SKM-1 (cell line): ENCODE measurements around the gene SRCAP.
"Not testable (repeated sequence)": the region's sequence is repeated elsewhere in the genome, so short reads cannot be mapped to it uniquely, and the experiment has no call there.

Source experiments
- DNase-seq: peaks from one replicate; lab custom pipeline; 2025; ENCODE audit not compliant: unreplicated experiment; lab: John Stamatoyannopoulos, UW

The SRCAP gene

GRCh38 chr16:30697264-30698138 is 1.5 kb upstream of the SRCAP start:
- peak; percentile 96 for DNase-seq

- DNase-seq: peak; percentile 46
These were observed 694 bp upstream of the SRCAP start for GRCh38 chr16:30698139-30698815.

DNA sequence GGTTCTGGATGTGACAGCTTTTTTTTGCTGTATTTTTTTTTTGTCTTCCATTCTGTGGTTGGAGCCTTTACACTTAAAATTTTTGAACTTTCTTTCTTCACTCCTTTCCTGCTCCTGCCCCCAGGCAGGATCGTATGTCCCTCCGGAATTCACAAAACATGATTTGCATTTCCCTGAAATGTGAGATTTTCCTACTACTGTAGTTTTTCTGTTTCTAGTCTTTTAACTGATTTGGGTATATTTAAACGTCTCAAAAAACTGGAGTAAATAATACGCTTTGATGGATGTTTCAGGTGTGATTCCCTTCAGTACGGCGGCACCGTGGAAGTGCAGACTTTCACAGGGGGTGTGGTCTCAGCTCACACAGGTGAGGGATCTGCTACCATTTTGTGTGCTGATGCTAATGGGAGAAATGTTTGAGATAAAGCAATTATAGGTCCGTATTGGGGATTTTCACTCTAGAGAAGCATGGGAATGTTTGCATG is 686 bp downstream of the SRCAP start:
- DNase-seq: no peak

- DNase-seq: no peak
These were observed 1.5 kb downstream of the SRCAP start for GRCh38 chr16:30700491-30700890.

DNA sequence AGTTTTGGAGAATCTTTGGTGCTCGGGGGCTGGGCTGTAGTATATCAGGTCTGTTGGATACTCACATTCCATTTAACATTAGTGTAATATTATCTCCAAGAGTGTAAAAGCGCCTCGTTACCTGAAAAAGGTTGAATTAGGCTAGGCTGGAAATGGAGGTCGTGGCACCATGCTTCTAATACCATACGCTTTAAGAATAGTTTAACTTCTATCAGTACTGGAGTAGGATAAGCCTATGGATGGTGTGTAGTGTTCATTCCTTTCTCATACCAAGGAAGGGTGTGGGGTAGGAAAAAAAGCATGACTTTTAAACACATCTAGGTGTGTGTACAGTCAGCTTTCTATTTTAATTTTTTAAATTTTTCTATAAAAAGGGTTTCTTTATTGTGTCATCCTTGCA is 2.0 kb downstream of the SRCAP start:
- DNase-seq: no peak

GRCh38 chr16:30703071-30703470 is 4.1 kb downstream of the SRCAP start:
- not testable (repeated sequence) for DNase-seq

DNA sequence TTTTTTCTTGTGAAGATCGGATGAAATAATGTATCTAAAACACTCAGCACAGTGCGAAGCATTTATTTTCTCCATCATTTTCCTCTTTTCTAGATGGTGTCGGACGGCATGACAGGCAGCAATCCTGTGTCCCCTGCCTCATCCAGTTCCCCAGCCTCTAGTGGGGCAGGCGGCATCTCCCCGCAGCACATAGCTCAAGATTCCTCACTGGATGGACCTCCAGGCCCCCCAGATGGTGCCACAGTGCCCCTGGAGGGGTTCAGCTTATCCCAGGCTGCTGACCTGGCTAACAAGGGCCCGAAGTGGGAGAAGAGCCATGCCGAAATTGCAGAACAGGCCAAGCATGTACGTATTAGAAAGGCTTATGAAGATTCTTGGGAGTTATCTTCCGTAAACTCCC is 5.0 kb downstream of the SRCAP start:
- no peak for DNase-seq

DNA sequence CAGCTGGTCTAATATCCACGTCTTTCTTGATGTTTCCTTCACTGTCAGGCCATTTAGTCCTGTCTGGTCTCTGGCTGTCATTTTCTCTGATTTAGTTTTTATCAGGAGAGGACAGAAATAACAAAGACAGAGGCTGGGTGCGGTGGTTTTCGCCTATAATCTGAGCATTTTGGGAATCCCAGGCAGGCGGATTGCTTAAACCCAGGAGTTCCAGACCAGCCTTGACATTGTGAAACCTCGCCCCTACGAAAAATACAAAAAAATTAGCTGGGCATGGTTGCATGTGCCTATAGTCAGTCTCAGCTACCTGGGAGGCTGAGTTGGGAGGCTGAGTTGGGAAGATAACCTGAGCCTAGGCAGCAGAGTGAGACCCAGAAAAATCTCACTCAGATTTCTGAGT is 7.1 kb downstream of the SRCAP start:
- no peak for DNase-seq

- no peak for DNase-seq
These were observed 12.0 kb downstream of the SRCAP start for GRCh38 chr16:30710971-30711370.

- DNase-seq: no peak
These were observed 12.7 kb downstream of the SRCAP start for GRCh38 chr16:30711712-30712111.

GRCh38 chr16:30715750-30716445 is 16.9 kb downstream of the SRCAP start:
- no peak for DNase-seq

DNA sequence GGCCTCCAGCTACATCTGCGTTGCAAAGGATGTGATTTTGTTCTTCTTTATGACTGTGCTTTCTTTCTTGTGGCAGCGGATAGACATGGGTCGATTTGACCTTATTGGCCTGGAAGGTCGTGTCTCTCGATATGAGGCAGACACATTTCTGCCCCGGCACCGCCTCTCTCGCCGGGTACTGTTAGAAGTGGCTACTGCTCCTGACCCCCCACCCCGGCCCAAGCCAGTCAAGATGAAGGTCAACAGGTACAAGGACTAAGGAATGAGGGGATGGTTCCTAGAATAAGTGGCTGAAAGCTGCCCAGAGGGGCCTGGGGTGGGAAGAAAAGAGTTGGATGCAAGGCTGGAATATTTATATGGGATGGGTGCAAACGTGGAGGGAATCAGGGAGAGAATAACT is 21.1 kb downstream of the SRCAP start:
- no peak for DNase-seq

- DNase-seq: no peak
These were observed 21.7 kb downstream of the SRCAP start for GRCh38 chr16:30720694-30721093.

DNA sequence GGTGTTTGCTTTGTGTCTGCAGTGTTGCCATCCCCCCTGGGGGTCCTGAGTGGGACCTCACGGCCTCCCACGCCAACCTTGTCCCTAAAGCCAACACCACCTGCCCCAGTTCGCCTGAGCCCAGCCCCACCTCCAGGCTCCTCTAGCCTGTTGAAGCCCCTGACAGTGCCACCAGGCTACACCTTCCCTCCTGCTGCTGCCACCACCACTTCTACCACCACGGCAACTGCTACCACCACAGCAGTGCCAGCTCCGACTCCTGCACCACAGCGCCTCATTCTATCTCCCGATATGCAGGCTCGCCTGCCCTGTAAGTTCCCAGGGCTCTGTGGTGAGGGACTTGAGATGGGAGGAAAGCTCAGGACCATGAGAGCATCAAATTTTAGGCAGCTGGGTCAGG is 22.2 kb downstream of the SRCAP start:
- DNase-seq: no peak

DNA sequence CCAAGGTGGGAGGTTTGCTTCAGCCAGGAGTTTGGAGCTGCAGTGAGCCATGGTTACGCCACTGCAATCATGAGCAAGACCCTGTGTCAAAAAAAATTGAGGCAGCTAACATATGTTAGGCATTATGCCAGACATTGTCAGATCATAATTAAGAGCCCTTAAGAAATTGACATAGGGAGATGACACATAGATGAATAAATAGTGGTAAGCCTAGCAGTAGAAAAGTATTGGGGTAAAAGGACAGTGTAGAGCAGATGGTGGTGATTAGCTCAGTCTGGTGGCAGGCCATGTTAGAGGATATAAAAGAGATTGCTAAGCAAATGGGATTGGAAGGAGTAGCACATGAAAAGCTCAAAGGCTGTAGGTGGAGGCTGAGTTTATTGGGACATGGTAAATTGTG is 22.6 kb downstream of the SRCAP start:
- no peak for DNase-seq

DNA sequence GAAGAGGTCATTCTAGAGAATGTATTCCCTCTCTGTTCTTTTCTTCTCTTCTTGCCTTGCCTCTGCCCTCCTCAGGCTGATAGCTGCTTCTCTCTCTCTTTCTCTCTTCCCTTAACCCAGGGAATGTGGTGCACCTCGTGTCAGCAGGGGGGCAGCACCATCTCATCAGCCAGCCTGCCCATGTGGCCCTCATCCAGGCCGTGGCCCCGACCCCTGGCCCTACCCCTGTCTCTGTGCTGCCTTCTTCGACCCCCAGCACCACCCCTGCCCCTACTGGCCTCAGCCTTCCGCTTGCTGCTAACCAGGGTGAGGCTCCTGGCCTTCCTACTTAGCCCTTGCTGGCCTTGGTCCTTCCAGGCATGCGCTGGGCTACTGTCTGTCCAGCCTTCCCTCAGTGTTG is 23.5 kb downstream of the SRCAP start:
- no peak for DNase-seq

GRCh38 chr16:30722916-30723315 is 23.9 kb downstream of the SRCAP start:
- DNase-seq: no peak

DNA sequence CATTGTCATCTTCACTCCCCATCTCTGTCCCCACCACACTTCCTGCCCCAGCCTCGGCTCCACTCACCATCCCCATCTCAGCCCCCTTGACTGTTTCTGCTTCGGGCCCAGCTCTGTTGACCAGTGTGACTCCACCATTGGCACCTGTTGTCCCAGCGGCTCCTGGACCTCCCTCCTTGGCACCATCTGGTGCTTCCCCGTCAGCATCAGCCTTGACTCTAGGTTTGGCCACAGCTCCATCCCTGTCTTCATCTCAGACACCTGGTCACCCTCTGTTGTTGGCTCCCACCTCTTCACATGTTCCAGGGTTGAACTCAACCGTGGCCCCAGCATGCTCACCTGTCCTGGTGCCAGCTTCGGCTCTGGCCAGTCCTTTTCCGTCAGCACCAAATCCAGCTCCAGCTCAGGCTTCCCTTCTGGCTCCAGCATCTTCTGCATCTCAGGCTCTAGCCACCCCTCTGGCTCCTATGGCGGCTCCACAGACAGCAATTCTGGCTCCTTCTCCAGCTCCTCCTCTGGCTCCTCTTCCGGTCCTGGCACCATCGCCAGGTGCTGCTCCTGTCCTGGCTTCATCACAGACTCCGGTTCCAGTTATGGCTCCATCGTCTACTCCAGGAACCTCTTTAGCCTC is 24.9 kb downstream of the SRCAP start:
- no peak for DNase-seq

DNA sequence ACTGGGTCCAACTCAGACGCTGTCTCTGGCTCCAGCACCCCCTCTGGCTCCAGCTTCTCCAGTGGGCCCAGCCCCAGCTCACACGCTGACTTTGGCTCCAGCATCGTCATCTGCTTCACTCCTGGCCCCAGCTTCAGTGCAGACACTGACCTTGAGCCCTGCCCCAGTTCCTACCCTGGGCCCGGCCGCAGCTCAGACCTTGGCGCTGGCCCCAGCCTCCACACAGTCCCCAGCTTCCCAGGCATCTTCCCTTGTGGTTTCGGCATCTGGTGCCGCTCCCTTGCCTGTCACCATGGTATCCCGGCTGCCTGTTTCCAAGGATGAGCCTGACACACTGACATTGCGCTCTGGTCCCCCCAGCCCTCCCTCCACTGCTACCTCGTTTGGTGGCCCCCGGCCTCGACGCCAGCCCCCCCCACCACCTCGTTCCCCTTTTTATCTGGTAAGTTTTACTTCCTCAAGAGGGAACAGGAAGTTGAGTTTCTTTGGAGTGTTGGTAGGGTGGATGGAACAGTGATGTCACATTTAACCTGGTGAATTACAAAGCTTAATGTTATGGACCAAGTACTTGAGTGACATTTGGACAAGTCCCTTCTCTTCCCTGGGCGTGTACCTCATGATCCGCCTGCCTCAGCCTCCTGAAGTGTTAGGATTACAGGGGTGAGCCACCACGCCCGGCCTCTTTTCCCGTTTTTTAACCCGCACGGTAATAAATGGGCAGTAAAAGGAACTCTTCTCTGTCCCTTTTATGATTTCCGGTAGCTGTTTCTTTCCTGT is 25.9 kb downstream of the SRCAP start:
- DNase-seq: peak; percentile 57

DNA sequence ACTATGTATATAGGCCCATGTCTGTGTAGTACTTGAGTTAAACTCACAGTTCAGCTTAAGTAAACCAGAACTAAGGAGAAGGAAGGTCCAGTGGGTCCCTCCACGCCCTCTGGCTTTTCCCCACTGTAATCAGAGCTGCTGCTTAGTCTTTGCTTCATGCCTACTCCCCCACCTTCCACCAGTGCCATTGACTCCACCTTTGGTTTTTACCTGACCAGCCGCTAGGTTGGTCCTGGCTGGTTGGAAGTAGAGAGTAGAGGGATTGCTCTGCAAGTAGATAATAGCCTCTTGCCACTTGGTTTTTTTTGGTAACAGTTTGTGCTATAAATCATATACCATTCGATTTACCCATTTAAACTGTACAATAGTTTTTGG is 26.4 kb downstream of the SRCAP start:
- DNase-seq: no peak

GRCh38 chr16:30728321-30728720 is 29.4 kb downstream of the SRCAP start:
- no peak for DNase-seq
